ENCODE results near the gene ACOX2. TPM values are rescaled to one million over a fixed set of nuclear protein-coding genes. Genes with fewer than 3 reads are reported as not detected.
A peak's percentile ranks its signal among the peaks of the same experiment; 100 is the strongest.

The ACOX2 gene
- total RNA-seq, 1 donor from 2014 or later, result 7.6 TPM

DNA sequence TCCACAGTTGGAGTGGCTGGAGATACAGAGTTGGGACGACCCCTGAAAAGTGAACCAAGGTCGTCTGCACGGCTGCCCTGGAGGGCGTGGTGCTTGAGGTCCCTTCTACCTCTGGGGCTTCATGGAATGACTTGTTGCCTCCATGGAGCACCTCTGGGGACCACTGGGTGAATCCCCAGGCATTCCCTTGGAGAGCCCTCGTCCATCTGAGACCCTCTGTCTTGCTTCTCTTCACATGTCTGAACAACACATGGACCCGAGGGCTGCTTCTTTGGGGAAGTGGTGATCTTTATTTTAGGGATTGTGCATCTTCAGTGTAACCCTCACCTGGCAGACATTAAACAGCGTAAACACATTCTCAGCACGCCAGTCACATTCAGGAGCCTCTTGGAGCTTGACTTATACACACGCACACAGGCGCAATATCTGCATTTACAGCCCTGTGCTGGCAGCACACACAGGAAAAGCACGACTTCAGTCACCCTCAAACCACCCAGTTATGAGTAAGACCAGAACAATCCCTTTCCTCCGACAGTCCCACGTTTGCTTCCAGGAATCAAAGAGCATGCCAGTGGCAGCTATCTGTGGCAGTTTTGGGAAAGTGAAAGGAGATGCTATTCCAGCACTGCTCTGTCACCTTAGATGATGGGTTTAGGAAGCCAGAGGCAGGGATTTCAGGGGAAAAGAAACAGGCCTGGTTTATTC, 27.6 kb upstream of the ACOX2 start:
- no peak for TF ChIP-seq EZH2phosphoT487 (IDR thresholded peaks at IDR 0.05)
- no peak for TF ChIP-seq CTCF (IDR thresholded peaks at IDR 0.05)
- no peak for TF ChIP-seq EZH2 (IDR thresholded peaks at IDR 0.05)
- no peak for DNase-seq (ENCODE audit: low spot score)
- H3F3A ChIP-seq (ENCODE audit: low read depth), result peaks cover 16% of the 10 kb centered on the region
- H3K9me3 Mint-ChIP-seq, result peaks cover 2% of the 10 kb centered on the region
- H2AFZ ChIP-seq (replicated peaks), result no peak overlapping the region
- H3K27ac ChIP-seq, result no peak overlapping the region
- peak overlapping the region; percentile 14 for H3K27ac Mint-ChIP-seq
- no peak overlapping the region for H3K4me3 ChIP-seq
- peaks cover 18% of the 10 kb centered on the region for H3K4me1 ChIP-seq
- H3K4me3 Mint-ChIP-seq, result peak overlapping the region; percentile 33
- peaks cover 31% of the 10 kb centered on the region for H3K4me1 Mint-ChIP-seq
- no peak overlapping the region for H3K9ac ChIP-seq
- H3K27me3 ChIP-seq, result no peaks in the 10 kb centered on the region
- no peaks in the 10 kb centered on the region for H3K36me3 Mint-ChIP-seq
- no peaks in the 10 kb centered on the region for H3K36me3 ChIP-seq
- peaks cover 24% of the 10 kb centered on the region for H3K27me3 Mint-ChIP-seq (ENCODE audit: insufficient read depth, low read depth)
- no peaks in the 10 kb centered on the region for H3K9me3 ChIP-seq (ENCODE audit: low read depth)
- H3K4me2 ChIP-seq, result no peak overlapping the region
- no peaks in the 10 kb centered on the region for H3K79me2 ChIP-seq (ENCODE audit: low read depth)
- no peaks in the 10 kb centered on the region for H4K20me1 ChIP-seq (ENCODE audit: low read depth)

GRCh38 chr3:58564054-58564453, 27.1 kb upstream of the ACOX2 start:
- Mint-ChIP-seq H3K9me3 (peaks cover 2% of the 10 kb centered on the region), H3K36me3 (no peaks in the 10 kb centered on the region)

DNA sequence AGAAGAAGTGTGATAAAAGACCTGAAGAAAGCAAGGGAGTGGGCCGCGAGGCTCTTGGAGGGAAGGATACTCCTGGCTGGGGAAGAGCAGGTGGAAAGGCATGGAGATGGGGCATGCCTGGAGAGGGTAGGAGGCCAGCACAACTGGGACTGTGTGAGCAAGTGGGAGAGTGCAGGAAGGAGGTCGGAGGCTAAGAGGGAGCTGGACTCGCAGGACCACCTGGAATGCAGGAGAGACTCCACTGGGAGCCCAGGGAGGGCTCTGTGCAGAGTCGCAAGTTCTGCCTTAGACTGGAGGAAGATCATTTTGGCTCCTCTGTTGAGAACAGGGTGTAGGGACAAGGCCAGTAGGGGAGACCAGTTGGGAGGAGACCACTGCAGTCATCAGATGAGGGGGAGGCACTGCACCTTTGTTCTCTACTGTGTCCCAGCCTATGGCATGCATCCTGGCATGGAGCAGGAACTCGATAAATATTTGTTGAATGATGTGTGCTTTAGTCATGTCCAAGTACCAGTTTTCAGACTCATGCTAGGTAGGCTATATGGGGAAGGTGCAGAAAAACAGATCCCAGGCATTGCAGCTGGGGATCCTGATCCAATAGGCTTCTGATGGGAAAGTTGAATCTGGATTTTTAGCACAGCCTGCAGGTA, 26.5 kb upstream of the ACOX2 start:
- no peak for DNase-seq (ENCODE audit: low spot score)

More at GRCh38 chr3:58564054-58564453, 27.1 kb upstream of the ACOX2 start:
- peaks cover 16% of the 10 kb centered on the region for H3F3A ChIP-seq (ENCODE audit: low read depth)
- Mint-ChIP-seq H3K4me3 (no peak overlapping the region), H3K4me1 (peaks cover 30% of the 10 kb centered on the region), H3K27ac (no peak overlapping the region), H3K27me3 (ENCODE audit: insufficient read depth, low read depth) (peaks cover 24% of the 10 kb centered on the region)
- H3K9ac ChIP-seq, result no peak overlapping the region
- H3K4me2 ChIP-seq, result no peak overlapping the region
- DNase-seq (ENCODE audit: low spot score), result no peak
- no peaks in the 10 kb centered on the region for H3K36me3 ChIP-seq
- no peaks in the 10 kb centered on the region for H3K9me3 ChIP-seq (ENCODE audit: low read depth)
- TF ChIP-seq EZH2 (IDR thresholded peaks at IDR 0.05) (no peak), CTCF (IDR thresholded peaks at IDR 0.05) (no peak), EZH2phosphoT487 (IDR thresholded peaks at IDR 0.05) (no peak)
- no peaks in the 10 kb centered on the region for H3K27me3 ChIP-seq
- no peak overlapping the region for H3K4me3 ChIP-seq
- no peak overlapping the region for H3K27ac ChIP-seq
- H3K4me1 ChIP-seq, result peaks cover 18% of the 10 kb centered on the region
- no peak overlapping the region for H2AFZ ChIP-seq (replicated peaks)
- H4K20me1 ChIP-seq (ENCODE audit: low read depth), result no peaks in the 10 kb centered on the region
- H3K79me2 ChIP-seq (ENCODE audit: low read depth), result no peaks in the 10 kb centered on the region

More for the DNA sequence above, 26.5 kb upstream of the ACOX2 start:
- Mint-ChIP-seq H3K27me3 (ENCODE audit: insufficient read depth, low read depth) (peaks cover 20% of the 10 kb centered on the region), H3K4me3 (no peak overlapping the region), H3K4me1 (peaks cover 24% of the 10 kb centered on the region), H3K27ac (no peak overlapping the region), H3K36me3 (no peaks in the 10 kb centered on the region), H3K9me3 (peaks cover 2% of the 10 kb centered on the region)
- no peak overlapping the region for H3K27ac ChIP-seq
- TF ChIP-seq EZH2 (IDR thresholded peaks at IDR 0.05), result no peak
- TF ChIP-seq CTCF (IDR thresholded peaks at IDR 0.05), result no peak
- no peak for TF ChIP-seq EZH2phosphoT487 (IDR thresholded peaks at IDR 0.05)
- no peaks in the 10 kb centered on the region for H3K27me3 ChIP-seq
- no peak overlapping the region for H3K4me3 ChIP-seq
- H3K4me1 ChIP-seq, result peaks cover 18% of the 10 kb centered on the region
- H3K9me3 ChIP-seq (ENCODE audit: low read depth), result no peaks in the 10 kb centered on the region
- H3K4me2 ChIP-seq, result no peak overlapping the region
- H3K36me3 ChIP-seq, result no peaks in the 10 kb centered on the region
- H3K9ac ChIP-seq, result no peak overlapping the region
- H3K79me2 ChIP-seq (ENCODE audit: low read depth), result no peaks in the 10 kb centered on the region
- H4K20me1 ChIP-seq (ENCODE audit: low read depth), result no peaks in the 10 kb centered on the region
- peaks cover 16% of the 10 kb centered on the region for H3F3A ChIP-seq (ENCODE audit: low read depth)
- H2AFZ ChIP-seq (replicated peaks), result no peak overlapping the region
